ENCODE data around the gene AATK. TPM values are rescaled to one million over a fixed set of nuclear protein-coding genes. Genes with fewer than 3 reads are reported as not detected.

AATK gene
- total and polyA plus RNA-seq, 10 donors = 2.5 to 69.5 (median 20.1) TPM

- no peak for TF ChIP-seq POLR2A (IDR thresholded peaks at IDR 0.05)
- TF ChIP-seq, protein P1, sequence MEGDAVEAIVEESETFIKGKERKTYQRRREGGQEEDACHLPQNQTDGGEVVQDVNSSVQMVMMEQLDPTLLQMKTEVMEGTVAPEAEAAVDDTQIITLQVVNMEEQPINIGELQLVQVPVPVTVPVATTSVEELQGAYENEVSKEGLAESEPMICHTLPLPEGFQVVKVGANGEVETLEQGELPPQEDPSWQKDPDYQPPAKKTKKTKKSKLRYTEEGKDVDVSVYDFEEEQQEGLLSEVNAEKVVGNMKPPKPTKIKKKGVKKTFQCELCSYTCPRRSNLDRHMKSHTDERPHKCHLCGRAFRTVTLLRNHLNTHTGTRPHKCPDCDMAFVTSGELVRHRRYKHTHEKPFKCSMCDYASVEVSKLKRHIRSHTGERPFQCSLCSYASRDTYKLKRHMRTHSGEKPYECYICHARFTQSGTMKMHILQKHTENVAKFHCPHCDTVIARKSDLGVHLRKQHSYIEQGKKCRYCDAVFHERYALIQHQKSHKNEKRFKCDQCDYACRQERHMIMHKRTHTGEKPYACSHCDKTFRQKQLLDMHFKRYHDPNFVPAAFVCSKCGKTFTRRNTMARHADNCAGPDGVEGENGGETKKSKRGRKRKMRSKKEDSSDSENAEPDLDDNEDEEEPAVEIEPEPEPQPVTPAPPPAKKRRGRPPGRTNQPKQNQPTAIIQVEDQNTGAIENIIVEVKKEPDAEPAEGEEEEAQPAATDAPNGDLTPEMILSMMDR (IDR thresholded peaks at IDR 0.05 in 8 of 11, conservative IDR thresholded peaks at IDR 0.05 in 3 of 11) = no peak
- no peak for TF ChIP-seq POLR2AphosphoS5 (IDR thresholded peaks at IDR 0.05)
- no peaks in the 10 kb centered on the region for H3K27me3 ChIP-seq (replicated peaks in 1 of 7)
- intact Hi-C loops (cut with DNase I; ENCODE audit: low total_unique reads) = no loop called here
- H3K36me3 ChIP-seq = peaks cover 0 to 10% (median 0%) of the 10 kb centered on the region in 6 donors
- no peak for DNase-seq
- H3K4me3 ChIP-seq = no peak overlapping the region
- H3K27ac ChIP-seq = no peak overlapping the region
- peaks cover 0 to 4% (median 0%) of the 10 kb centered on the region in 6 donors for H3K4me1 ChIP-seq
- 81 to 87% (median 85%) methylated on average over 34 to 39 of the region's 39 CpGs for WGBS, 5 donors
- no peaks in the 10 kb centered on the region for H3K9me3 ChIP-seq
Measured at GRCh38 chr17:81071761-81072741, 94.0 kb downstream of the AATK start.

DNA sequence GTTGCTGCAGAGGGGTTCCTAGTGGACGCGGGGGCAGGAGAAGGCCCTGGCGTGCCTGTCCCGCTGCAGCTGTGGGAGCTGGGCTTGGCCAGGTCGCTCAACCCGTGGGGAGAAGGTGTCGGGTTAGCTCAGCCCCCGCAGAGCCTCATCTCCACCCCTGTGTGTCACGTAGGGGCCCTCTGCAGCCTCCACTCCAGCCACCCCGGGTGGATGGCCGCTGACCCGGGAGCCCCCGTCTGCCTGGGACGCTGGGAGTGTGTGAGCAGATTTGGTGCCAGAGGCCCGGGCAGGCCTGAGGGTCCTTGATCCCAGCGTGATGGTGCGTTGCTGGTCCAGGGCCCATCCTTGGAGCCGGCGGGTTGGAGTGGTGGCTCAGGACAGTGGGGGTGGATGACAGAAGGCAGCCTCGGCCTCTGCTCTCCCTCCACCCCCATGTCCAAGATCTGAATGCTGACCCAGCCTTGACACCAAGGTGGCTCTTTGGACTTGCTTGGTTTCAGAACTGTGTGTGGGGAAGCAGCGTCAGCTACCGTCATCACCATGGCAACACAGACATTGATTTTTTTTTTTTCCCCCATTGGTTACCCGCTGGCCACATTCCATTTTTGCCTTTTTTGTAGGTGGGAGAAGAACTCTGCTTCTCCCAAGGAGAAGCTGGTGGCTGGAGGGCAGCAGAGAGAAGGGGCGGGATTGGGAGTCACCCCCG lies 95.3 kb downstream of the AATK start:
- Histone ChIP-seq H3K27ac (no peak overlapping the region), H3K27me3 (replicated peaks in 1 of 7) (no peaks in the 10 kb centered on the region), H3K4me1 (peaks cover 0 to 4% (median 0%) of the 10 kb centered on the region in 6 donors), H3K4me3 (no peak overlapping the region), H3K36me3 (peaks cover 0 to 10% (median 0%) of the 10 kb centered on the region in 6 donors), H3K9me3 (no peaks in the 10 kb centered on the region)
- DNase-seq = no peak
- 81 to 91% (median 86%) methylated on average over 19 to 25 of the region's 25 CpGs for WGBS, 5 donors
- intact Hi-C loops (cut with DNase I; ENCODE audit: low total_unique reads) = no loop called here
- TF ChIP-seq POLR2AphosphoS5 (IDR thresholded peaks at IDR 0.05) (no peak), POLR2A (IDR thresholded peaks at IDR 0.05) (no peak)
- TF ChIP-seq, protein P1 (IDR thresholded peaks at IDR 0.05 in 8 of 11, conservative IDR thresholded peaks at IDR 0.05 in 3 of 11) = no peak

GRCh38 chr17:81069135-81069645 lies 96.8 kb downstream of the AATK start:
- H3K4me3 ChIP-seq = no peak overlapping the region
- no peaks in the 10 kb centered on the region for H3K9me3 ChIP-seq
- no peak for DNase-seq
- WGBS, 5 donors = 90 to 95% (median 92%) methylated on average over 18 to 23 of the region's 23 CpGs
- peaks cover 0 to 8% (median 0%) of the 10 kb centered on the region in 6 donors for H3K4me1 ChIP-seq
- no peak overlapping the region for H3K27ac ChIP-seq
- no peaks in the 10 kb centered on the region for H3K27me3 ChIP-seq (replicated peaks in 1 of 7)
- H3K36me3 ChIP-seq = peaks cover 0 to 10% (median 0%) of the 10 kb centered on the region in 6 donors
- TF ChIP-seq, protein P1 (IDR thresholded peaks at IDR 0.05 in 8 of 11, conservative IDR thresholded peaks at IDR 0.05 in 3 of 11) = no peak
- TF ChIP-seq POLR2AphosphoS5 (IDR thresholded peaks at IDR 0.05) (no peak), POLR2A (IDR thresholded peaks at IDR 0.05) (no peak)
- intact Hi-C loops (cut with DNase I; ENCODE audit: low total_unique reads) = no loop called here
